HFF-Myc (cell line): Measurements from ENCODE around the gene VWC2.
A peak's percentile ranks its signal among the peaks of the same experiment; 100 is the strongest.
"Not testable (repeated sequence)": the region's sequence is repeated elsewhere in the genome, so short reads cannot be mapped to it uniquely, and the experiment has no call there.

Experiments
- DNase-seq: peaks from one replicate; pipeline ENCODE4 v3.0.0-alpha.2; 2011; ENCODE audit warnings: low read depth; ENCODE audit errors: extremely low read depth
- H3K4me3 ChIP-seq: replicated peaks from 2 replicates; pipeline ENCODE4 v1.5.1; 2011; ENCODE audit warnings: low read depth, mild to moderate bottlenecking, control low read depth, low read length
- TF ChIP-seq, protein P1 (sequence below): IDR thresholded peaks from 2 replicates; pipeline ENCODE4 v1.5.1; 2012; ENCODE audit warnings: mild to moderate bottlenecking, low read depth, low read length, control low read depth; ENCODE audit errors: missing control alignments

Gene VWC2

DNA sequence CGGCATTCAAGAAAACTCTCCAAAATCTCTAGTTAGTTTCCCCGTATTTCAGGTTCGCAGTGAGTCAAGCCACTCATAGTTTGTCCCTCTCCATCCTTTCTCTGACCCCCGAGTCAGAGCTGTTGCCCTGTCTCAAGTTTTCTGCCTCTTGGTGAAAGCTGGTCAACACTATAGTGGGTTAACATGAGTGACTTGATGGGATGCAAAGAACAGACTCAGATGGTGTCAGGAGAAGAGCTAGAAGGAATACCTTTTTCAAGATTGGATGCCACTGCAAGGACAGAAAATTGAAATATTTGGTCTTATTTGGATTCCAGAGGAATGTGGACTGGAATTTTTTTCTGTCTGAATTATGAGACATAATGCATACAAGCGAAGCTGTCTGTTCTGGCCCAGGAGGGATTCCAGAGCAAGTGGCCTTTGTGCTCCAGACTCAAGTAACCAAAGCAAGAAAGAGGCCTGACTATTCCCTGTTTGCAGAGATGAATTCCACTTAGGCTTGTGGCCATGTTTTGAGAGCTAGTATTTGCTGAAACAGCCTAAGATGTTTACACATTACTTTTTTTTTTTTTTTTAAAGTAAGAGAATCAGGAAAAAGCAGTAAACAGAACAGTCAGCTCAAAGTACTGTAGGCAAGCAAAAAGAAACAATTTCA lies 67.4 kb downstream of the VWC2 start:
- TF ChIP-seq, protein P1, sequence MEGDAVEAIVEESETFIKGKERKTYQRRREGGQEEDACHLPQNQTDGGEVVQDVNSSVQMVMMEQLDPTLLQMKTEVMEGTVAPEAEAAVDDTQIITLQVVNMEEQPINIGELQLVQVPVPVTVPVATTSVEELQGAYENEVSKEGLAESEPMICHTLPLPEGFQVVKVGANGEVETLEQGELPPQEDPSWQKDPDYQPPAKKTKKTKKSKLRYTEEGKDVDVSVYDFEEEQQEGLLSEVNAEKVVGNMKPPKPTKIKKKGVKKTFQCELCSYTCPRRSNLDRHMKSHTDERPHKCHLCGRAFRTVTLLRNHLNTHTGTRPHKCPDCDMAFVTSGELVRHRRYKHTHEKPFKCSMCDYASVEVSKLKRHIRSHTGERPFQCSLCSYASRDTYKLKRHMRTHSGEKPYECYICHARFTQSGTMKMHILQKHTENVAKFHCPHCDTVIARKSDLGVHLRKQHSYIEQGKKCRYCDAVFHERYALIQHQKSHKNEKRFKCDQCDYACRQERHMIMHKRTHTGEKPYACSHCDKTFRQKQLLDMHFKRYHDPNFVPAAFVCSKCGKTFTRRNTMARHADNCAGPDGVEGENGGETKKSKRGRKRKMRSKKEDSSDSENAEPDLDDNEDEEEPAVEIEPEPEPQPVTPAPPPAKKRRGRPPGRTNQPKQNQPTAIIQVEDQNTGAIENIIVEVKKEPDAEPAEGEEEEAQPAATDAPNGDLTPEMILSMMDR = no peak
- no peak overlapping the region for H3K4me3 ChIP-seq
- no peak for DNase-seq

DNA sequence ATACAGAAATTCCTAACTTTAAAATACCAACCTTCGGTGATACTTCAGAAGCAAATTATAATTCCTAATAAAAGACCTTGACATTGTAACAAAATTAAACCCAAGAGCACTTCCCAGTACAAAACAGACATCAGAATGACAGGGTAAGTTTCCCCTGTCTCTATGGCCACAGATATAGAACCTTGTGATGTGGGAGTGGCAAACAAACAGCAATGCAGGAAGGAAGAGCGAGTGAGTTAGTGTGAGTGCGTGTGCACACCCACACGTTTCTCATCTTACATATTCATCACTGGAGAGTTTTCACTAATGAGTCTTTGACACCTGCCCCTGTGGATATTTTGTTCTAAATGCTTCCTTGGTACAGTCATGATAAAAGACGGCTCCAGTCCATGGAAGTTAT lies 72.2 kb downstream of the VWC2 start:
- TF ChIP-seq, protein P1 = no peak
- DNase-seq = no peak
- no peak overlapping the region for H3K4me3 ChIP-seq

DNA sequence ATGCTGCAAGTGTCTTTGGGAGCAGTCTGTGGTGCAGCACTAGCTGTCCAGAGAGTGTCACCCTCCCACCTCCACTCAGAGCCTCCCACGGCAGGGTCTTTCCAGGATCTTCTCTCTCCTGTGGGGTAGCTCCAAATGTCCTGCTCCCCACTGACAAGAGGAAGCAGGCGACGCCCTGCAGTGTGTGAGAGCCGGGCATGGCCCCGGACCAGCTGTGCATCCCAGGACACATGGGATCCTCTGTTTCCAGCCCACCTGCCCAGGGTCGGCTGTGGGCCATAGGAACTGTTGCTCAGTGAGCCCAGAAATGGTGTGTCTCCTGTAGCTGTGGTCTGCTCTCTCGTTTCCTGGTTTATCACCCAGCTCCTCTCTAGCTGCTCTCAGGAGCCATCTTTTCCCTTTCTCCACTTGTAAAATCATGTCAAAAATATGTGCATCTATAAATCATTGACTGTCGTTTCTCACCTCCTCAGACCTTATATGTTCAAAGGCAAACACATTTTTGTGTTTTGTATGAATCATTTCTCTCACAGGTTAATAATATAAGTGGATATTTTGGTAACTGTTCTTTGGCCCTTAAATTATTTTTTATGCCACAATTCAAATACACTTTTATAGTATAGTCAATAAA lies 74.9 kb downstream of the VWC2 start:
- no peak for DNase-seq
- TF ChIP-seq, protein P1 = no peak
- H3K4me3 ChIP-seq = no peak overlapping the region

DNA sequence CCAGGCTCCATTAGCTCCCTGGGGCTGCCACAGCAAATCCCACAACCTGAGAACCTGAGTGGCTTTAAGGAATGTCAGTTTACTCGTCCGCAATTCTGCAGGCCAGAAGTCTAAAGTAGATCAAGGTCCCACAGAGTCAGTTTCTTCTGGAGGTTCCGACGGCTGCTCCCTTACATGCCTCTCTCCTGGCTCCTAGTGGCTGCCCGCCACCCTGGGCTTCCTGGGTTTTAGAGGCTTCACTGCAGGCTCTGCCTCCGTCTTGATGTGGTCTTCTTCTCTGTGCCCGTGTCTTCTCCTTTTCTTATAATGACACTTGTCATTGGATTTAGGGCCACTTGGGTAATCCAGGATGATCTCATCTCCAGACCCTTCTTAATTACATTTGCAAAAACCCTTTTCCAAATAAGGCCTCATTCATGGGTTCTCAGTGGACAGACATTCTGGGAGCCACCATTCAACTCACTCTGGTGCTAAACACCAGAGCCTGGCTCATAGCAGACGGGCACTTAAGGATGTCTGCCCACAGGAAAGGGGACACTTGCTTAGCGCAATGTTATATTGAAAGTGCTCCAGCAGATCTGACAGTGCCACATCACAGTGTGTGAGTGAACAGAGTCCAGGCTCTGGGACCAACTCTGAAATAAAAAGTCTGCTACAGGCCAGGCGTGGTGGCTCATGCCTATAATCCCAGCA lies 77.6 kb downstream of the VWC2 start:
- TF ChIP-seq, protein P1 = no peak
- no peak overlapping the region for H3K4me3 ChIP-seq
- no peak for DNase-seq

DNA sequence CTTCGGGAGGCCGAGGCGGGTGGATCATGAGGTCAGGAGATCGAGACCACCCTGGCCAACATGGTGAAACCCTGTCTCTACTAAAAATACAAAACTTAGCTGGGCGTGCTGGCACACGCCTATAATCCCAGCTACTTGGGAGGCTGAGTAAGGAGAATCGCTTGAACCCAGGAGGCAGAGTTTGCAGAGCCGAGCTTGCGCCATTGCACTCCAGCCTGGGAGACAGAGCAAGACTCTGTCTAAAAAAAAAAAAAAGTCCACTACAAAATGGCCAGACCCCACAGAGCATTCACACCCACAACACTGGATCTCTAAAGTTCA lies 78.1 kb downstream of the VWC2 start:
- H3K4me3 ChIP-seq, DNase-seq: not testable (repeated sequence)

DNA sequence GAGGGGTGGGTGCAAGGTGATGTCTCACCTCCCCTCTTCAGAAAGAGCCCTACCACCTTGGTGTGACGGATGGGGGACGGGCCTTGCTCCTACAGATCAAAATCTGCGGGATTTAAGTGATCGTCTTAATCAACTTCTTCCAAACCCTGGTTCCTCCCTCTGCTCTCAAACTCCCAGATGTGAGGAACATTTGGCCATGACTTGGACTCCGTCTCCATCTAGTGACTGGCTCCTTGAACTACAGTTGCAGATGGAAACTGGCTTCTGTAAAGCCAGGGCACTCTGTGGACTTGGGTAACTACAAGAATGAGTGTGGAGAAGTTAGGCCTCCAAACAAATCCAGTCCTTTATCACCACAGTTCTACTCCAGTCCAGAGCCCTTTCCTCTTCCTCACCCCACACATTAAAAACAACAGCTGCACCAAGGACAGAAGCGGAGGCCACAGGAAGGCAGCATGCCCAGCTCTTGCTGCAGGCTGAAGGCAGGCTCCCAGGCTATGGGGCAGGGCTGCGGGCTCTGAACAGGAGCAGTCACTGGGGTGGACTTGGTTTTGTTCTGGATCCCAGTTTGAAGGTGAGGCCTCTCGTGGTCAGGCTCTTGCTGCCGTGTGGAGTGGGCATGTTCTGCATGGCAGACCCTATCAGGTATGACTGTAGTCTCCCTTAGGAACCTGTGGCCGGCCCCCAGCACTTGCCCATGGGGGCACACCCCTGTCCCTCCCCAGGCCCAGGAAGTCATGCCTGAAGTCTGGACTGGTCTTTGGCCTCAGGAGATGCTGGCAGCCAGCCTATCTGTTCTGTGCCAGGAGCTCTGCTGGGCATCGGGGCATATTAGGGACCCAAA lies 79.4 kb downstream of the VWC2 start:
- TF ChIP-seq, protein P1 = peak; percentile 30

More for the DNA sequence above, 79.4 kb downstream of the VWC2 start:
- peak; percentile 0 for DNase-seq
- no peak overlapping the region for H3K4me3 ChIP-seq
